NCI-H2171 treated with DMSO at 0.1 percent for 48 hours (cell line): ENCODE measurements around the gene PPP2R3B.
"Not testable (repeated sequence)": the region's sequence is repeated elsewhere in the genome, so short reads cannot be mapped to it uniquely, and the experiment has no call there.

Experiments used
- DNase-seq: peaks from one replicate; lab custom pipeline; 2025; lab: John Stamatoyannopoulos, UW

Gene PPP2R3B

DNA sequence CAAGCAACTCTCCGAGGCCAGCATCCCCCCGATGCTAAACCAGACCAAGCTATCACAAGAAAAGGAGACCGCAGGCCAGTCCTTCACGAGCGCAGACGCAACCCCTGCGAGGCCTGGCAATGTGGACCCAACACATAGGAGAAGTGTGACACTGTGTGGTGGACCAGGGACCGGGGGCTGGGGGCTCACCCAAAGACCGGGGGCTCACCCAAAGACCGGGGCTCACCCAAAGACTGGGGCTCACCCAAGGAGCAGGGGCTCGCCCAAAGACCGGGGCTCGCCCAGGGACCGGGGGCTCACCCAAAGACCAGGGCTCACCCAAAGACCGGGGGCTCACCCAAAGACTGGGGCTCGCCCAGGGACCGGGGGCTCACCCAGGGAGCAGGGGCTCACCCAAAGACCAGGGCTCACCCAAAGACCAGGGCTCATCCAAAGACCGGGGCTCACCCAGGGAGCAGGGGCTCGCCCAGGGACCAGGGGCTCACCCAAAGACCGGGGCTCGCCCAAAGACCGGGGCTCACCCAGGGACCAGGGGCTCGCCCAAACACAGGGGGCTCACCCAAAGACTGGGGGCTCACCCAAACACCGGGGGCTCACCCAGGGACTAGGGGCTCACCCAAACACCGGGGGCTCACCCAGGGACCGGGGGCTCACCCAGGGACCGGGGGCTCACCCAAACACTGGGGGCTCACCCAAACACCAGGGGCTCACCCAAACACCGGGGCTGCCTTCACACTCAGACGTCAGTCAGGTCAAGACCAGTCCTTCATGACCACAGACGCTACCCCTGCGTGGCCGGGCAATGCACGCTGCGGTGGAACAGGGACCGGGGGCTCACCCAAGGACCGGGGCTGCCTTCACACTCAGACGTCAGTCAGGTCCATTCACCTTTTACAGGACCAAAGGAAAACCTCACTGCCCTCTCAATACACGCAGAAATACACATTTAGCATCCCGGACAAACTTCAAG is 32.9 kb downstream of the PPP2R3B start:
- DNase-seq: no peak

DNA sequence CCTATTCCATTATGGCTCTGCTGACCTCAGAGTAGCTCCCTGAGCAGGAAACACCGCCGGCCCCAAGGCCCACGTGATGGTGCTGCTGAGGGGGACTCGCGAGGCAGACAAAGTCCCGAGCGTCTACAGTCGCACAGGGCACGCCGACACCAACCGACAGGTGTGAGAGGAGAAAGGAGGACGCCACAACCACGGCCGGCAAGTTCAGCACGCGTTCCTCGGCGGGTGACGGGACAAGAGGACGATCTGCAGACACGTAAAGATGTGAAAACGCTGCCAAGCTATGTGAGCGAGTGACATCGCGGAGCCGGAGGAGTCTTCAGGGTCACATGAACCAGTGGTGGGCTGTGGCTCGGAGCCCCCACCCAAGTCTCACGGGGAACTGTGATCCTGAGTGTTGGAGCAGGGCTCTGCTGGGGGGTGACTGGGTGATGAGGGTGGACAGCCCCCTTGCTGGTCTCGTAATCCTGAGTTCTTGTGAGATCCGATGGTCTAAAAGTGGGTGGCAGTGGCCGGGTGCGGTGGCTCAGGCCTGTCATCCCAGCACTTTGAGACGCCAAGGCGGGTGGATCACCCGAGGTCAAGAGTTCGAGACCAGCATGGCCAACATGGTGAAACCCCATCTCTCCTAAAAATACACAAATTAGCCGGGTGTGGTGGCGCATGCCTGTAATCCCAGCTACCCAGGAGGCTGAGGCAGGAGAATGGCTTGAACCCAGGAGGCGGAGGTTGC is 34.0 kb downstream of the PPP2R3B start:
- DNase-seq: no peak

GRCh38 chrX:352181-352580 is 34.5 kb downstream of the PPP2R3B start:
- DNase-seq: no peak

GRCh38 chrX:351736-352135 is 35.0 kb downstream of the PPP2R3B start:
- no peak for DNase-seq

GRCh38 chrX:351324-351641 is 35.4 kb downstream of the PPP2R3B start:
- DNase-seq: not testable (repeated sequence)

- DNase-seq: no peak
Measured at GRCh38 chrX:350534-351323, 36.0 kb downstream of the PPP2R3B start.

DNA sequence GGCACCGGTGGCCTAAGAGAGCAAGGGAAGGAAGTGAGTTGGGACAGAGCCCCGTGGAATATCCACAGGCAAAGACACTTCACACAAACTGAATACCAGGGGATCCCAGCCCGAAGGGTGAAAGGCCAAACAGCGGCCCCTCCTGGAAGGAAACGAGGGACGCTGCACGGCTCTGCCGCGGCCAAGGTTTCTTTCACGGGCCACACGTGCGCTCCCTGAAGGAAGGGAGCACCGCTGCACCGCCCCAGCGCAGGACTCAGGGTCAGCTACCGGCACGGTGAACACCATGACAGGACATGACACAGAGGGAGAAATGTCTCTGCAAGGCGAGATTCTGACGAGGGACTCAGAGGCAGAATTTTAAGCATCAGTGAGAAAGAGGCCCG is 36.6 kb downstream of the PPP2R3B start:
- no peak for DNase-seq

GRCh38 chrX:349702-350101 is 37.0 kb downstream of the PPP2R3B start:
- DNase-seq: no peak

GRCh38 chrX:349196-349595 is 37.5 kb downstream of the PPP2R3B start:
- DNase-seq: no peak

DNA sequence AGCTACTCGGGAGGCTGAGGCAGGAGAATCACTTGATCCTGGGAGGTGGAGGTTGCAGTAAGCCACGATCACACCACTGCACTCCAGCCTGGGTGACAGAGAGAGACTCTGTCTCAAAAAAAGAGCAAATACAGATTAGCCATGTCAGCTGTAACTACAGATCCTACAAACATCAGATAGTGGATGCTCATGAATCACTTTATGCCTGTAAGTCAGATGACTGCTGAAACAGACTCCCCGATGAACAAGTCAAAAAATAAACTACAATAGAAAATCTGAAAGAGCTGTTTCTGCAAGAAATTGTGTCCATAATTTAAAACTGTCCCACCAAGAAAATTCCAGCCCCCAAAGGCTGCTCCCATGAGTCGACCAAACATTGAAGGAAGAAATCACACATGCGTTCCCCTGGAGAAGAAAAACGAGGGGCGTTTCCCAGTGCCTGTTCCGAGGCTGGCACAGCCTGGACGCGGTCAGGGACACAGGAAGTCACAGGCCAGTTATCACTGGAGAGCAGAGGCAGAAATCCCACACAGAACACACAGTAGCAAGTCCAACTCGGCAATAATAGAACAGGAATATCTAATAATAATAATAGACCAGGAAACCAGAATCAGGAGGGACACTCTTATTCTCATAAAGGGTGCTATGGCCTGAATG is 38.1 kb downstream of the PPP2R3B start:
- no peak for DNase-seq

- DNase-seq: no peak
Measured at GRCh38 chrX:347351-348117, 39.2 kb downstream of the PPP2R3B start.

- DNase-seq: no peak
Measured at GRCh38 chrX:346034-346813, 40.5 kb downstream of the PPP2R3B start.

- no peak for DNase-seq
Measured at GRCh38 chrX:345020-345925, 41.4 kb downstream of the PPP2R3B start.

DNA sequence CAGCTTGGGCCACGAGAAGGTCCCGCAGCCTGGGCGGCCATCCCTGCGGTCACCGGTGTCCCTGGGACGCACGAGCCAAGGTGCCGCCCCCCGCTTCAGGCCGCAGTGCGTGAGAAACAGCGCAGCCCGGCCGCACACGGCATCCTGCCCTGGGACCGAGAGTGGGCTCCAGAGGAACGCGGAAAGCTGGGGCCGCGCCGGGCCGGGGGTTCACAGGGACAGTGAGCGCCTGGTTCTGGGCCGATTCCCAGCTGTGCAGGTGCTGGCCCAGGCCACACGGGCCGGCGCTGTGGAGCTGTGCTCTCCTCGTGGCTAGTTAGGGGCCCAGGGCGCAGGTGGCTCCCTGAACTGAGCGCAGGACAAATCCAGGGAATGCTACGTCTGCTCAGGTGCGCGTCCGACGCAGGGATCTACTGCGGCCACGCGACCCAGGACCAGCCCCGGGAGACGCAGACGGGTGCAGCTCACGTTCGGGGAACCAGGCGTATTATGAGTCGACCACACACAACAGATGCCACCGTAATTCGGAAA is 42.3 kb downstream of the PPP2R3B start:
- DNase-seq: no peak

DNA sequence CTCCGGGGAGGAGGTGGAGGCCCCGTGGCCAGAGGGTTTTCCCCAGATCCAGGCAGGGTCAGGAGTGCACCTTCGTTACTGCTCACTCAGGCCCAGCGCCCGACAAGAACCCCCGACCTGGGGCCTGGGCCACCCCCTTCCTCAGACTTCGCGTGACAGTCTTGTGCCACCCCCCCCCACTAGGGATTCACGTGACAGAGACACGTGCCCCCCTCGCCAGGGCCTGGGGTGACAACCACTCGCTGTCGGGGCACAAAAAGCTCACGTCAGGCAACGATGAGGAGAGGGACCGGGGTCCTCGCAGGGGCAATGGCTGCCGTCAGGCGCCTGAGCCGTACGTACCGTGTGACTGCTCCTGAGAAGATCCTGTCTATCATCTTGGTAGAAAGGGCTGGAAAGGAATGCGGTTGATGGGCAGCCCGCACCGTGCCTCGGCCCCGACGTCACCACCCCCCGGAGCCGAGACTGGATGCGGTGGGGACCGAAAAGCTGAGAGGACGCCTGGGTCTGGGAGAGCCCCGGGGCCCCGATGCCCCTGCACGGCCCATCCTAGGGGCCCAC is 45.1 kb downstream of the PPP2R3B start:
- DNase-seq: no peak

GRCh38 chrX:340641-341423 is 45.9 kb downstream of the PPP2R3B start:
- no peak for DNase-seq

GRCh38 chrX:340121-340520 is 46.6 kb downstream of the PPP2R3B start:
- DNase-seq: no peak

DNA sequence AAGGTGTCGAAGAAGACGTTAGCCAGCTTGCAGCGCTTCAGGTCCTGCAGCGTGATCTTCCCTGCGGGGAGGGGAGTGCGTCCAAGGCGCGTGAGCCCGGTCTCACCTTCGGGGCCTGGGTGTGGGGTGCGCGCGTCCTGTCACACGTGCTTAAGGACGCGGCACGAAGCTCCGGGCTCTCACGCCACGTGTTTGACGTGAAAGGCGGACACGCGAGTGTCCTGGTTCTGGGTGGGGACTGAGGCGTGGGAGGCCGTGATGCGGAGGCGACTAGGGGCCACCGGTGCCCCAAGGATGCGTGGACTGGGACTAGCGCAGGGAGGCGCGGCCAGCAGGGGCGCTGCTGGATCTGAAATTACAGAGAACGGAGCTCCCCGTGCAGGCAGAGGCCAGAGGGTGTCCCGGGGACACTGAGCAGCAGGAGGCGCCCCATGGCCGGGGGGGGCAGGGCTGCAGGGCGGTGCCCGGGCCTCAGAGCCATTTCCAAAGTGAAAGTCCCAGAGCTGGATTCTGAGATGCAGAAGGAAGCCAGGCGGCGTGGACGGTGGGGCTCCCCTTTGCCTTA is 47.8 kb downstream of the PPP2R3B start:
- no peak for DNase-seq
